GM18951 (cell line): ENCODE results near the gene NHSL2.
A peak's percentile ranks its signal among the peaks of the same experiment; 100 is the strongest.

ENCODE experiments used
- POLR2A ChIP-seq: IDR thresholded peaks from 4 replicates; pipeline ENCODE4 v1.6.1; 2011; ENCODE audit warnings: mild to moderate bottlenecking; ENCODE audit not compliant: insufficient read length, insufficient read depth; ENCODE audit errors: extremely low read depth
- in situ Hi-C: fragments of 300-500 bp; cut with MboI; formaldehyde crosslinking; loops from one replicate; pipeline ENCODE4 v1.12.0; 2022; ENCODE audit warnings: low sequenced_read_pairs, mixed read lengths, inconsistent platforms; ENCODE audit not compliant: unreplicated experiment

Gene NHSL2

DNA sequence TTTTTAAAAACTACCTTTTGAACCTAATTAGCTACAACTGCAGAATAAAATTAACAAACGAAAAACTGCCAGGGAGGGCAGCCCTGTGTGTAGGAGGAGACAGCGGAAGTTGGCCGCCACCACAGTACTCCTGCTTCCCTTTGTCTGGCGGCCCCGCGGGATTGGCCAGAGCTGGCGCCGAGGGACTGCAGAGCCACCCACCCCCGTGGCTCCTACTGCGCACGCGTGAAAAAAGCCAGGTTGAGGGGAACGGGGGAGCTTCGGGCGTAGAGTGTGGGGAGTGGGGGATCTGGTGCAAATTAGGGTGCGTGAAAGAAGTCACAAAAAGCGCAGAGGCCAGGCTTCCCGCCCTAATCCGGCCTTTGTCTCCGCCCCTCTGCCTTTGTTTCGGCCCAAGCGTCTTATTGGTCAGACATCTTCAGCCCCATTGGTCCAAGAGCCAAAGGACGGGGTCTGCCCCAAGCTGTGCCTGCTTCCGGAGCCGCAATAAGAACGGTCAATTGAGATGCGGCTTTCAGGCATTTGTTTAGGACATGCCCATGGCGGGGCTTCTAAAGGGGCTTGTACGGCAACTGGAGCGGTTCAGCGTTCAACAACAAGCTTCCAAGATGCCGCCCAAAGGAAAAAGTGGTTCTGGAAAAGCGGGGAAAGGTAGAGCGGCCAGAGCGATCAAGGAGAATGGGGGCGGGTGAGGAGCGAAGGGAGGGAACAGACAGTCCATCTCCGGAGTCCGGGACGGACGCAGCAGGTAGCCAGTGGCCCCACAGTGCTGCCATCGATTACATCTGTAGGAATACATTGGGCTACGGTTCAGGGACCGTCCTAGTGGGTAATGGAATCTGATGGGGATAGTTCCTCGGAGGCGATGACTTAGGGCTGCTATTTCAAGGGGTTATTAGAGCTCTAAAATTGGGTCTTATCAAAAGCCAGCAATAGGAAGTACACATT lies 270.8 kb downstream of the NHSL2 start, which contains the start of gene PIN4:
PIN4 (plus strand) TSS at position 580 of the 948 bp plus-strand sequence; CDS start at position 609, 29 bp downstream.
- in situ Hi-C loops, result no loop called here

DNA sequence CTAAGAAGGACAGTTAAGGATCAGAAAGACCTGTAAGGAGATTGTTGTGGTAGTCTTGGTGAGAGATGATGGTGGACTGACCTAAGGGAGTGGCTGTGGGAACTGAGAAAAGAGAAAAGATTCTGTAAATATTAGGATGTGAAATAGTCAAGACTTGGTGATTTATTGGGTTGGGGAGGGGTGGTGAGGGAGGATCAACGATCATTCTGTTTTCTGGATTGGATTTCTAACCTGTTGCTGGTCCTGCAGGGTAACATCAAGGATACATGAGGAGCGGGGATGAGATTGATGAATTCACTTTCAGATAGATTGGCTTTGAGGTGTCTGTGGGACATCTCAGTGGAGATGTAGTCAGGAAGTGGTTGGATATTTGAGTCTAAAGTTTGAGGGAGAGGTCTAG lies 272.3 kb downstream of the NHSL2 start:
- in situ Hi-C loops, result no loop called here
- no peak for TF ChIP-seq POLR2A

More for the DNA sequence above, 270.8 kb downstream of the NHSL2 start, which contains the start of gene PIN4:
- peak; percentile 61 for TF ChIP-seq POLR2A

DNA sequence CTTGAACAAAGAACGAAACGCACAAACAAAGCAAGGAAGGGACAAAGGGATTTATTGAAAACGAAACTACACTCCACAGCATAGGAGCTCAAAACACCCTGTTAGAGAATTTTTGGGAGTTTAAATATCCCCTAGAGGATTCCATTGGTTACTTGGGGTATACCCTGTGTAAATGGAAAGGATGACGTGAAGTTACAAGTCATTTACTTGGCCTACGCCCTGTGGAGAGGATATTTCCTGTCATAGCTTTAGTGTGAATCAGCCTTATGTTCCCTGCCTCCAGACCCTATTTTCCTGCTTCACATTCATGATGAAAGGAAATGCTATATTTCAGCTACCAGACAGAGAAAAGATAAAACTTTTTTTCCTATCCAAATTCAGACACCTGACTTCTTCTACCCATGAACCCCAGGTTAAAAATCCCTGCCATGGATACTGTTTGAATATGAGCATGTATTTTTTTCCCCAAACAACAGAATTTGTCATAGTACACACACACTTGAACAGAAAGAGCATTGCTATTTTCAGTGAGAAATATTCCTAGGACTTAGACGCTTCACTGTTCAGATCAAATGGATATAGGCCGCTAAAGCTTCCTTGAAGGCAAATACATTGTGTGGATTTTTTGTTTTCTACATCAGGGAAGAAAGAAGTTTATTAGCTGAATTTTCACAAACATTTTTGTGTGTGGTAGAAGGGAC lies 291.3 kb downstream of the NHSL2 start:
- no peak for TF ChIP-seq POLR2A
- in situ Hi-C loops, result no loop called here
